ENCODE measurements around the gene LYRM1.

Gene LYRM1

GRCh38 chr16:20946015-20946629 lies 45.6 kb downstream of the LYRM1 start:
- in situ Hi-C loops (cut with MboI; ENCODE audit: low sequenced_read_pairs, unreplicated experiment) = no loop called here
- TF ChIP-seq CTCF (IDR thresholded peaks at IDR 0.05; ENCODE audit: borderline replicate concordance, control extremely low read depth, extremely low read depth, insufficient read depth, missing control alignments) = no peak
- no peak for DNase-seq (ENCODE audit: low spot score)

- in situ Hi-C loops (cut with MboI; ENCODE audit: low sequenced_read_pairs, unreplicated experiment) = no loop called here
- TF ChIP-seq CTCF (IDR thresholded peaks at IDR 0.05; ENCODE audit: borderline replicate concordance, control extremely low read depth, extremely low read depth, insufficient read depth, missing control alignments) = no peak
- DNase-seq (ENCODE audit: low spot score) = no peak
Measured at GRCh38 chr16:20948444-20948843, 47.9 kb downstream of the LYRM1 start.

- no peak for DNase-seq (ENCODE audit: low spot score)
- in situ Hi-C loops (cut with MboI; ENCODE audit: low sequenced_read_pairs, unreplicated experiment) = no loop called here
- no peak for TF ChIP-seq CTCF (IDR thresholded peaks at IDR 0.05; ENCODE audit: borderline replicate concordance, control extremely low read depth, extremely low read depth, insufficient read depth, missing control alignments)
Measured at GRCh38 chr16:20949660-20950059, 49.1 kb downstream of the LYRM1 start.

GRCh38 chr16:20950294-20950693 lies 49.7 kb downstream of the LYRM1 start:
- no peak for DNase-seq (ENCODE audit: low spot score)
- no peak for TF ChIP-seq CTCF (IDR thresholded peaks at IDR 0.05; ENCODE audit: borderline replicate concordance, control extremely low read depth, extremely low read depth, insufficient read depth, missing control alignments)
- in situ Hi-C loops (cut with MboI; ENCODE audit: low sequenced_read_pairs, unreplicated experiment) = no loop called here

- in situ Hi-C loops (cut with MboI; ENCODE audit: low sequenced_read_pairs, unreplicated experiment) = no loop called here
- TF ChIP-seq CTCF (IDR thresholded peaks at IDR 0.05; ENCODE audit: borderline replicate concordance, control extremely low read depth, extremely low read depth, insufficient read depth, missing control alignments) = no peak
- no peak for DNase-seq (ENCODE audit: low spot score)
Measured at GRCh38 chr16:20952139-20952920, 51.8 kb downstream of the LYRM1 start.

GRCh38 chr16:20954574-20954973 lies 54.0 kb downstream of the LYRM1 start:
- no peak for TF ChIP-seq CTCF (IDR thresholded peaks at IDR 0.05; ENCODE audit: borderline replicate concordance, control extremely low read depth, extremely low read depth, insufficient read depth, missing control alignments)
- in situ Hi-C loops (cut with MboI; ENCODE audit: low sequenced_read_pairs, unreplicated experiment) = no loop called here
- no peak for DNase-seq (ENCODE audit: low spot score)
